Peyer's patch (tissue), 4 donors: Measurements from ENCODE around the gene MGAT3. TPM values are rescaled to one million over a fixed set of nuclear protein-coding genes. Genes with fewer than 3 reads are reported as not detected.

Experiments used
- DNase-seq, 3 donors: peaks; one replicate each; pipeline ENCODE4 v3.0.0-alpha.2; 2017 to 2019
- H3K27ac ChIP-seq, 4 donors: fragments of 200-600 bp; sonication (generic); one replicate each; pipeline ENCODE4 v1.5.1; 2016 to 2019
- H3K27me3 ChIP-seq, 2 donors: fragments of 200-600 bp; sonication (generic); one replicate each; pipeline ENCODE4 v1.5.1; 2019
- H3K36me3 ChIP-seq, 3 donors: fragments of 200-600 bp; sonication (generic); one replicate each; pipeline ENCODE4 v1.5.1; 2016 to 2019
- H3K4me1 ChIP-seq, 4 donors: fragments of 200-600 bp; sonication (generic); one replicate each; pipeline ENCODE4 v1.5.1; 2016 to 2019
- H3K4me3 ChIP-seq, 4 donors: fragments of 200-600 bp; sonication (generic); 1 replicate in 3 of 4; 2 replicates in 1 of 4; pipeline ENCODE4 v1.5.1; 2016 to 2019; ENCODE audit warnings: mild to moderate bottlenecking in 1 of 4
- H3K9me3 ChIP-seq, 4 donors: fragments of 200-600 bp; sonication (generic); one replicate each; pipeline ENCODE4 v1.5.1; 2016 to 2019; ENCODE audit warnings: mild to moderate bottlenecking in 1 of 4
- POLR2A ChIP-seq, 2 donors: fragments of 450-650 bp; IDR thresholded peaks; one replicate each; pipeline ENCODE4 v1.5.1; 2017; ENCODE audit warnings: antibody characterized with exemption in 2 of 2, mild to moderate bottlenecking in 2 of 2, moderate library complexity in 2 of 2
- total RNA-seq, 4 donors: library from RNA; depleted of rRNA; stranded (reverse); fragments of >200 nt; gene quantifications; one replicate each; pipeline ENCODE4 v1.1.0, GENCODE V29; 2016
- TF ChIP-seq, protein P1 (sequence below), 6 experiments: fragments of 450-650 bp in 4 of 6; fragments of 200-600 bp in 2 of 6; sonication (generic) in 1 of 6; IDR thresholded peaks; one replicate each; pipeline ENCODE4 v1.5.1; 2017 to 2019; ENCODE audit warnings: antibody characterized with exemption in 6 of 6, mild to moderate bottlenecking in 3 of 6, moderate library complexity in 1 of 6

MGAT3 gene
- total RNA-seq, 4 donors from 2014 or later: 5.0 to 53.7 (median 49.6) TPM

- H3K36me3 ChIP-seq: peaks cover 0 to 41% (median 0%) of the 10 kb centered on the region in 3 donors
- H3K27ac ChIP-seq: no peak overlapping the region
- no peak for DNase-seq
- H3K4me3 ChIP-seq: no peak overlapping the region
- peaks cover 3 to 10% (median 7%) of the 10 kb centered on the region in 4 donors for H3K4me1 ChIP-seq
- no peaks in the 10 kb centered on the region for H3K9me3 ChIP-seq
- no peaks in the 10 kb centered on the region for H3K27me3 ChIP-seq
- TF ChIP-seq, protein P1, sequence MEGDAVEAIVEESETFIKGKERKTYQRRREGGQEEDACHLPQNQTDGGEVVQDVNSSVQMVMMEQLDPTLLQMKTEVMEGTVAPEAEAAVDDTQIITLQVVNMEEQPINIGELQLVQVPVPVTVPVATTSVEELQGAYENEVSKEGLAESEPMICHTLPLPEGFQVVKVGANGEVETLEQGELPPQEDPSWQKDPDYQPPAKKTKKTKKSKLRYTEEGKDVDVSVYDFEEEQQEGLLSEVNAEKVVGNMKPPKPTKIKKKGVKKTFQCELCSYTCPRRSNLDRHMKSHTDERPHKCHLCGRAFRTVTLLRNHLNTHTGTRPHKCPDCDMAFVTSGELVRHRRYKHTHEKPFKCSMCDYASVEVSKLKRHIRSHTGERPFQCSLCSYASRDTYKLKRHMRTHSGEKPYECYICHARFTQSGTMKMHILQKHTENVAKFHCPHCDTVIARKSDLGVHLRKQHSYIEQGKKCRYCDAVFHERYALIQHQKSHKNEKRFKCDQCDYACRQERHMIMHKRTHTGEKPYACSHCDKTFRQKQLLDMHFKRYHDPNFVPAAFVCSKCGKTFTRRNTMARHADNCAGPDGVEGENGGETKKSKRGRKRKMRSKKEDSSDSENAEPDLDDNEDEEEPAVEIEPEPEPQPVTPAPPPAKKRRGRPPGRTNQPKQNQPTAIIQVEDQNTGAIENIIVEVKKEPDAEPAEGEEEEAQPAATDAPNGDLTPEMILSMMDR (IDR thresholded peaks at IDR 0.05): no peak
- no peak for TF ChIP-seq POLR2A (IDR thresholded peaks at IDR 0.05)
These were observed 22.6 kb upstream of the MGAT3 start for GRCh38 chr22:39434243-39434653.

DNA sequence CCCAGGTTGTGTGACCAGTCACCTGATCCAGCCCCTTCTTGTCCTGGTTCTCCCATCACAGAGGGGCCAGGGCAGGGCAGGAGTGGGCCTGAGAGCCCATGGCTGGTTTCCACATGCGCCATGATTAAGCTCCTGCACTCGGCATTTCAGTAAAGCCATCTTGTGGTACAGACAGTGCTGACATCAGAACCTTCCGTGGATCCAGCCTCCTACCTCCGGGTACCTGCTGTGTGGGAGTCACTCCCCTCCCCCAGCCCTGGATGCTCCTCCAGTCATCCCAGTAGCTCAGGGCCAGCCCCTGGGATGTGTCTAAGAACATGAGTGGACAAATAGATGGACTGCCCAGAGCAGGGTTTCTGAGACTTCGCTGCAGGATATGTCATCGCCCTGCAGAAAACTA lies 22.1 kb upstream of the MGAT3 start:
- Histone ChIP-seq H3K27ac (no peak overlapping the region), H3K4me3 (no peak overlapping the region), H3K27me3 (no peaks in the 10 kb centered on the region), H3K9me3 (no peaks in the 10 kb centered on the region), H3K36me3 (peaks cover 0 to 36% (median 0%) of the 10 kb centered on the region in 3 donors), H3K4me1 (peaks cover 3 to 10% (median 7%) of the 10 kb centered on the region in 4 donors)
- TF ChIP-seq, protein P1 (IDR thresholded peaks at IDR 0.05): no peak
- no peak for TF ChIP-seq POLR2A (IDR thresholded peaks at IDR 0.05)
- DNase-seq: no peak

DNA sequence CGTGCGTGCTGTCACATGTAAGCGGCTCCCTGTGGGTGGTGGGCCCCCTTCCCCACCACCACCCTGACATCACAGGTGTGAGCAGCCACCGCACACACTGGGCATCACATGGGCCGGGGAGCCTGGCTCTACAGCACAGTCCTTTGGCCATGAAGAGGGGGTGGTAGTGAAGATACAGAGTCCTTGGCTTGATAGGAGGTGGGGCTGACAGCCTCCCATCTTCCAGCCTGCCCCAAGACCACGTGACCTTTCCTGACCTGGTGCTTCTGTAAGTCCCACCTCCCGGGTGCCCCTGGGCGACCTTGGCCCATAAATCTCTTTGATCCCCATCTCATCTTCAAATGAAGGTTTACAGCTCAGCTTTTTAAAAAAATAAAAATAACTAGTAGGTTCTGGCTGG lies 21.2 kb upstream of the MGAT3 start:
- Histone ChIP-seq H3K4me1 (peaks cover 3 to 10% (median 7%) of the 10 kb centered on the region in 4 donors), H3K27ac (no peak overlapping the region), H3K9me3 (no peaks in the 10 kb centered on the region), H3K27me3 (no peaks in the 10 kb centered on the region), H3K4me3 (no peak overlapping the region), H3K36me3 (peaks cover 0 to 27% (median 0%) of the 10 kb centered on the region in 3 donors)
- TF ChIP-seq, protein P1 (IDR thresholded peaks at IDR 0.05): no peak
- TF ChIP-seq POLR2A (IDR thresholded peaks at IDR 0.05): no peak
- DNase-seq: no peak

DNA sequence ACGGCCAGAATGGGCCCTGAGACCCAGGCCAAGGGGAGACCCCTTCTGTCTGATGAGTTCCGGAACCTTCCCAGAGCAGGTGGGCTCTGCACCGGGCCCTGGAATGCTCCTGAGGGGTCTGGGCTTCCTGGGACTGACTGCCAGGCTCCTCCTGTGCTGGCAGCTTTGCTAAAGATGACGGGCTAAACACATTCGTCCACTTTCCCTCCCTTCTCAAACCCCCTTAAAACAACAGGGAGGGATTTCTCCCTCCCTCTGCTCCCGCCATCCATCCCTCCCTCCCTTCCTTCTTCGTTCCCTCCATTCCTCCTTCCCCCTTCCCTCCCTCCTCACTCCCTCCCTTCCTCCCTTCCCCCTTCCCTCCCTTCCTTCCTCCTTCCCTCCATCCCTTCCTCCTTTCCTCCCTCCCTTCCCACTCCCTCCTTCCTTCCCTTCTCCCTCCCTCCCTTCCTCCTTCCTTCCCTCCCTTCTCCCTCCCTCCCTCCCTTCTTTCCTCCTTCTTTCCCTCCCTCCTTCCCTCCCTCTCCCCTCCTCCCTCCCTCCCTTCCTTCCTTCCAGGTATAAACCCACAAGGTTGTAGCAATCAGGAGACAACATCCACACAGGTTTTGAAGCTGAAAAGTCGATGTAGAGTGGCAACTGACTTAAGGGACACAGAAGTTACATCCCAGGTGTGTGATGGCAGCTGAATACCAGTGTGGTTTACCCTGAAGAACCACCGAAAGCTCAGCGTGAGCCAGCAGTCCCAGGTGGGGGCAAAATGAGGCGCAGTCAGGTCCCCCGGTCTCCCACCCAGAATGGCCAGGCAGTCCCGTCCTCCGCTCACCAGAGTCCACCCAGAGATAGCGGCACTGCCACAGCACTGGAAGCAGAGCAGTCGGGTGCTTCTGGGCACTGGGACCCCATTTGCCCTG lies 18.8 kb upstream of the MGAT3 start:
- Histone ChIP-seq H3K9me3 (no peaks in the 10 kb centered on the region), H3K27ac (peak overlapping the region in 2 of 4 donors; percentile 31 to 55), H3K4me3 (peak overlapping the region; percentile 8 to 38 (median 22)), H3K27me3 (no peaks in the 10 kb centered on the region), H3K4me1 (peaks cover 3 to 10% (median 7%) of the 10 kb centered on the region in 4 donors), H3K36me3 (peaks cover 0 to 7% (median 0%) of the 10 kb centered on the region in 3 donors)
- no peak for DNase-seq
- no peak for TF ChIP-seq POLR2A (IDR thresholded peaks at IDR 0.05)
- TF ChIP-seq, protein P1 (IDR thresholded peaks at IDR 0.05): no peak

DNA sequence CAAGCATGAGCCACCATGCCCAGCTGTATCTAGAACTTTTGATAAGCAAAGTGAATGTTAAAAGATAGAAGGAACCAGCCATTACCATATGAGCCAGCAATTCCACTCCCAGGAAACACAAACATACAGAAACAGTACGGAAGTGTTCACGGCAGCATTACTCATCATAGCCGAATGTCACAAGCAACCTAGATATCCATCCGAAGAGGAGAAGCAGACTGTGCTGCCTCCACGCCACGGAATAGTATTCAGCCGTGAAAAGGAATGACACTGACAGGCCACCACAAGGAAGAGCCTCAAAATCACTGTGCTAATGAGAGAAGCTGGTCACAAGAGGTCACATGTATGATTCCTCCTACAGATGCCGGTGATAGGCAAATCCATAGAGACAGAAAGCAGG lies 17.6 kb upstream of the MGAT3 start:
- no peak for DNase-seq
- TF ChIP-seq POLR2A (IDR thresholded peaks at IDR 0.05): no peak
- TF ChIP-seq, protein P1 (IDR thresholded peaks at IDR 0.05): no peak
- Histone ChIP-seq H3K36me3 (no peaks in the 10 kb centered on the region), H3K9me3 (no peaks in the 10 kb centered on the region), H3K4me1 (peaks cover 3 to 10% (median 7%) of the 10 kb centered on the region in 4 donors), H3K27me3 (no peaks in the 10 kb centered on the region), H3K27ac (no peak overlapping the region), H3K4me3 (no peak overlapping the region)
